HG03442 (cell line): ENCODE results near the gene BCKDHA.
"Not testable (repeated sequence)": the region's sequence is repeated elsewhere in the genome, so short reads cannot be mapped to it uniquely, and the experiment has no call there.

Source experiments
- ATAC-seq: cut with Tn5 transposase; IDR thresholded peaks from one replicate; pipeline ENCODE4 v1.9.1; 2021; ENCODE audit warnings: mild to moderate bottlenecking, moderate library complexity; ENCODE audit not compliant: unreplicated experiment

The BCKDHA gene

DNA sequence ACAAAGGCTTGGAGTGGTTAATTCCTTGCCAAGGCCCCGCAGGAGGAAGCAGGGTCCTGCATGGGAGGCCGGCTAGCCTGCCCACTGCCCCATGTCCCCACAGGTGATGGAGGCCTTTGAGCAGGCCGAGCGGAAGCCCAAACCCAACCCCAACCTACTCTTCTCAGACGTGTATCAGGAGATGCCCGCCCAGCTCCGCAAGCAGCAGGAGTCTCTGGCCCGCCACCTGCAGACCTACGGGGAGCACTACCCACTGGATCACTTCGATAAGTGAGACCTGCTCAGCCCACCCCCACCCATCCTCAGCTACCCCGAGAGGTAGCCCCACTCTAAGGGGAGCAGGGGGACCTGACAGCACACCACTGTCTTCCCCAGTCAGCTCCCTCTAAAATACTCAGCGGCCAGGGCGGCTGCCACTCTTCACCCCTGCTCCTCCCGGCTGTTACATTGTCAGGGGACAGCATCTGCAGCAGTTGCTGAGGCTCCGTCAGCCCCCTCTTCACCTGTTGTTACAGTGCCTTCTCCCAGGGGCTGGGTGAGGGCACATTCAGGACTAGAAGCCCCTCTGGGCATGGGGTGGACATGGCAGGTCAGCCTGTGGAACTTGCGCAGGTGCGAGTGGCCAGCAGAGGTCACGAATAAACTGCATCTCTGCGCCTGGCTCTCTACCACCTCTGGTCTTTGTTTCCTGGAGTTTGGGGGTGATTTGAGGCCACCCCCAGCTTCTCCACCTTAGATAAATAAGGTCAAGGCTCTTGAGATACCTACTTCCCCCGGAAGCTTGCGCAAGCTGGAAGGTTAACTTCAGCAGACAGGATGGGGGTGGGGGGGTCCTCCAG lies 26.9 kb downstream of the BCKDHA start:
- ATAC-seq = no peak

DNA sequence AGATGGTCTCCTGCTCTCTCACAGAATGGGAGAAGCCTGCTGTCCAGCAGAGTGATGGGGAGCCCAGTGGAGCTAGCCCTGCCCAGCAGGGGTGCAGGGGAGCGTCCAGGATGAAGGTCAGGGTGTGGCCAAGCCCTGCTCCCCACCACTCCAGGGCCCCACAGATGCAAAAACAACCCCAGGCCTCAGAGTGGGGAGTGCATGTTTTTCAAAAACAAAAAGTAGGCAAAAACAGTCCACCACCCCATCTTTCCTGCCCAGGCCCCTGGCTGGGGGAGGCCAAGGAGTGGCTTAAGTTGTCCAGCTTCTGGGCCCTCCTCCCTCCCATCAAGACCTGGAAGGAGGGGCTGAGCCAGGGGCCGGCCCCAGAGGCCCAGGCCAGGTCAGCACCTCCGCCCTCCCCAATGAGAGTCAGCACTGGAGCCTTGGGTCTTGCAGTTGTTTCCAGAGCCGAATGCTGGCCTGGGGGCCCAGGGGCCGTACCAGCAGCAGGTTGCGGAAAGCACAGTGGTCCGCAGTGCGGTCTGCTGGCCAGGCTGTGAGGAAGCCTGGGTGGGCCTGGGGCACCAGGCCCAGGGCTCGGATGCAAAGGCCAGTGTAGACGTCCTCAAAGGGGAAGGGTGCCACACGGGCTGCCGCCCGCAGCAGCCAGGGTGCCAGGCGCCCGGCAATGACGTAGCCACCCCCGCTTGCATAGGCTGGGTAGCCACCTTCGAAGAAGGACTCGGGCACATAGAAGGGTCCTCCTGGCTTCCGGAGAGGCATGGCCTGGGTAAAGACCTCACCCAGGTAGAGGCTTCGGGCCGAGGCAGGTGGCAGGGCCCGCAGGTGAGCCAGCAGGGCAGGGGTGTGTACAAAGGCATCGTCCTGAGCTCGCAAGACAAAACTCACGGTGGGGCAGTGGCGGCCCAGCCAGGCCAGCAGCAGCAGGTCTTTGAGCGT lies 27.8 kb downstream of the BCKDHA start:
- ATAC-seq = no peak

DNA sequence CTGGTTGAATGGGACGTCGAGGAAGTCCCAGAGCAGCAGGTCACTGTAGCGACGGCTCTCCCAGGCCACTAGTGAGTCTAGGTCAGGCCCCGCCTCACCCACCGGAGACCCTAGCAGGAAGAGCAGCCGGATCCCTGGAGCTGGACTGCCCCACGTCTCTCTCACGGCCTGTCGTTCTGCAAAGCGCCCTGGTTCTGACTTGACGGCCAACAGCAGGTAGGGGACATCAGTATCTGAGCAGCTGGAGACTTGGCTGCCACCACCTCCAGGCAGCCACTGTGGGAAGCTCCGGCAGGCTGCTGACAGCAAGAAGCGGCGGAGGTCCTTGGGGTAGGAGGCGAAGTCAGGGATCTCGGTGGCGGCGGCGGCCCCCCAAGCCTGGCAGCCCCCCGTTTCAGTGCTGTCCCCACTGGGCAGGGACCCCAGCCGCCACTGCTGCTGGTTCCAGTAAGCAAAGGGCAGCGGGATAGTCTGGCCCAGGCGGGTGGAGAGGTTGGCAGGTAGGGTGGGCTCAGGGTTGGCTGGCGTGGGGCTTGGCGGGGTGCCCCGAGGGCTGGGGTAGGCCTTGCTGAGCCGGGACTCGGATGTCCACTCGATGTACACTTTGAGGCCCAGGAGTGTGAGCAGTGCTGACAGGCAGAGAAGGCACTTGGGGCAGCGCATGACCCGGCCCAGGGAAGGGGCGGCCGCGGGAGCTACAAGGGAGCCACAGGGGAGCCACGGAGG lies 28.7 kb downstream of the BCKDHA start:
- no peak for ATAC-seq

DNA sequence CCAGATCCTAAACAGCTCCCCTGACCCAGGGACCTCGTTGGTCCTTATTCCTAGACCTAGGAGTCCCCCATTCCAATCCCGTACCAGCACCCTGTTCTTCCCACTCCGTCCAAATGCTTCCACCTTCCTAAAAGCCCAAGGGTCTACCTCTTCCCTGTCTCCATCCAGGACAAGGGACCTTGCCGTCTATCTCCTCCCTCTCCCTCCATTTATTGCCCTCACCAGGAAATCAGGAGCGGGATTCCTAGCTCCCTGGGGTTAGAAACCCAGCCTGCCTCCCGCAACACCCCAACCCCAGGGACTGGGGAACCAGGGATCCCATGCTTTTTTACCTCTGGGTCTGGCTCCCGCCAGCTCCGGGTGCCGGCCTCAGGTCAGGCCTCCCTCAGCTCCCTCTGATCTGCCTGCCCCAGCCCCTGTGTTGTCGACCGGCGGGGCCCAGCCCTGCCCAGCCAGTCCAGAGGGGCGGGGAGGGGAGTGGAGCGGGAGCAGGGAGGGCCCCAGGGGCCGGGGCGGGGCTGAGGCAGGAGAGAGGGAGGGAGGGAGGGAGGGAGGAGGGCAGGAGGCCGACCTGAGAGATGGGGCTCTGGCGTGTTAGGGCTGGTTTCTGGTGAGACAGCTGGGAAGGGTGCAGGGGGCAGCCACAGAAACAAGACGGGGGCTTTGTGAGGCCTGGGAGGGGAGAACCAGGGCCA lies 29.5 kb downstream of the BCKDHA start, which contains the start of gene B3GNT8:
B3GNT8 (minus strand) TSS at position 423 of the 695 bp plus-strand sequence. CDS start 596 bp downstream, outside the sequence.
- ATAC-seq = no peak

DNA sequence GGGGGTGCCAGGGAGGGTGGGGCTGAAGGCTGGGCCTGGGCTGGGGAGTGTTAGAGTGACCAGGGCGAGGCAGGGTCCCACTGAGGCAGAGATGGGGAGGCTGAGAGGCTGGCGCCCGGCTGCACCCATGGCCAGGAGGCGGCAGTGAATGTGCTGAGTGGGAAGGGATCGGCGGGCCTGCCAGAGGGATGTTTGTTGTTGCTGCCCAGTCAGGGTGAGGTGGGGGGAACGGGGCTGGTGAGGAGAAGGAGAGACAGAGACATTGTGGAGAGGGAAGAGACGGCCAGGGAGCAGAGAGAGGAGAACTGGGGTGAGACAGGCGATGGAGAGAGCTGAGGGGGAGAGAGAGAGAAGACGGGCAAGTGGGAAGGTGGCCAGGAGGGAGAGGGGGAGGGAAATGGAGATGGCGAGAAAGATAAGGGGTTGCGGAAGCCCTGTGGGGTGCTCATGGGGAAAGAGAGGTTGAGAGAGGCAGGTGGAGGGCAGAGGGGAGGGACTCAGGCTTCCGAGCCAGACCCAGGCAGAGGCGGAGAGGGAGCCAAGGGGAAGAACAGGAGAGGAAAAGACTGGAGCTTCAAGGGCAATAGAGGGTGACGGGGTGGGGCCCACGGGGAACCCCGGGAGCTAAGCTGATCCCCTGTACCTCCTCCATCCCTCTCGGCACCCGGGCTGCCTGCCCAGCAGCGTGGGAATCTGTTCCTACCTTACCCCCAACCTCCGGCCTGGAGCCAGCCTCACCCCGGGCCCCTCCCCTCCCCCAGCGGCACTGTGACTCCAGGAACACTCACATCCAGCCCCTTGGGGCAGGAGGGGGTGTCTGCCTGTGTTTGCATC lies 30.2 kb downstream of the BCKDHA start:
- ATAC-seq = no peak

DNA sequence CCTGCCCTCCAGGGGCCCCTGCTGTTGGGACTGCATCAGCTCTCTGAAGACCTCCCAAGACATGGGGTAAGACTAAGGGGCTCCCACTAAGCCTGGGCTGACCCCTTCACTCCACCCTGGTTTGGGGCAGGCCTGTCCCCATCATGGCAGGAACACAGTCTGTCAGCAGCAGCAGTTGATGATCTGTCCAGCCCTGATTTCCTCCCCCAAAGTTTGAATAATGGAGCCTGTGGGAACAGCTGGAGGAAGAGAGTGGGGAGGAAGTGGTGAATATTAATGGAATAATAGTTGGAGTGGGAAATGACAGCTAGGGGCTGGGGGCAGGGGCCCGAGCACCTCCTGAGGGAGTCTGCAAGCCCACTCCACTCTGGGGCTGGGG lies 30.9 kb downstream of the BCKDHA start:
- ATAC-seq = no peak

DNA sequence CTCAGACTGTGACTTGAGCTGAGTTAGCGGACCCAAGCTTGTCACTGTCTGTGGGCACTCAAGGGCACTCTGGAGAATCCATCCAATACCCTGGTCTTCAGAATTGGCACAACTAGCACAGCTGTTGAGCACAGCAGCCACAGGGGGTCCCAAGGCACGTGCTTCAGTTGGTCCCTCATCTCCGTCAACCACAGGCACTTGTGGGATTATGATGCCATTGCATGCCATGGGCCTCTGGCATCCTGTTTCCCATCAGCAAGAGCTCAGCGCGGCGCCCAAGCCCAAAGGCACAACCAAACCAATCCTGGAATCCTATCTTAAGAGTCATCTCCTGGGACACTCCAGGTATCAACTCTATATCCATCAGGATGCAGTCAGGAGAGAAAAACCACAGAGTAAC lies 33.3 kb downstream of the BCKDHA start:
- ATAC-seq = no peak

DNA sequence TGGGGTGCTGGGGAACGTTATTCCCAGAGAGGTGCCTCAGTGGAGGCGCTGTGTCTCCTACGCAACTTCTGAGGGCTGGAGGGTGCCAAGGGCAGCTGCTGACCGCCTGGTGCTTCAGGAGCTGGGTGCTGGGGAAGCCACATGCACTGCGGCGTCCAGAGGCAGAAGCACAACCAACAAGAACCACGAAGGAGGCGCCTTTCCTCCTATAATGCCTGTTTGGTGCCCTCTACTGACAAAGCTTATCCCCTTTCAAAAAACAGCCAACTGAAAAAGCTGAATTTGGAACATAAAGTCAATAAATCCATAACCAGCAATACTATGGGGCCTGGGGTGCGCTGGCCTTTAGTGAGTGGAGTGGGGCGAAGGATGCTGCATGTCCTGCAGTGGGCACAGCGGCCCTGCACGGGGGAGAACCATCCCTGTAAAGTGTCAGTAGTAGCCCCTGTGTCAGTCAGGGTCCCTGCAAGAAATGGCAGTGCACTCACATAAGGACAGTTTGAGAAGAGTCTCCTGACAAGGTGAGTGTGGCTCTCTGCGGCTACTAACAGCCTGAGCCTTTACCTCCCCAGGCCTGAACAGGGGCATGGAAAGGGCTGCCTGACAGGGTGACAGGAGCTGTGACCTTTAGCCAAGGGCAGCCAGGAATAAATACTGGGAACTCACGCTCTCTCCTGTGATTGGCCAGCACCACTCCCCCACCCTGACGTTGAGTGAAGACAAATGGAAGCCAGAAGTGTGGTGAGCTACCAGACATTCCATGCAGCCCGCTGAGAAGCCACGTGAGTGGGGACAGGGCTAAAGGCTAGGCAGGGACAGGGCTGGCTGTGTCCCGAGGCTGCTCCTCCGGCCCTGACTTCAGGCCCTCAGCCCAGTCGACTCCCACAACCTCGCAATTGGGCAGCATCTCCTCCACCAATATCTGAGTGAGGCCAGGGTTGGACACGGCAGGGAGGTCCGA lies 34.1 kb downstream of the BCKDHA start:
- no peak for ATAC-seq

DNA sequence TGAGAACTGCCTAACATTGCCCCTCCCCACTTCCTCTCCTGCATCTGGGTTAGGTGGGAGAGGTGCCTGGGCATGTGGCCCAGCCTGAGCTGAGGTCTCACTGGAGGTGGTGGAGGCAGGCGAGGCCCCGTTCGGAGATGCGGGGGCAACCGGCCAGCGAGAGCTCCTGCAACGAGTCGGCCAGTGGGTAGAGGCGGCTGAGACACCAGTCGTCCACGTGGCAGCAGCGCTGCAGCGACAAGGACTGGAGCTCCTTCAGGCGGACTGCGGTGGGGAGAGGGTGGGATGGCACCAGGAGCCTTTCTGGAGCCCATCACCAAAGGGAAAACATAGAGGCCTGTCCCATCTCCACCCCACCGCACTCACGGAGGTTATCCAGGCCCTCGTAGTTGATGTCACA lies 35.6 kb downstream of the BCKDHA start:
- ATAC-seq = no peak

DNA sequence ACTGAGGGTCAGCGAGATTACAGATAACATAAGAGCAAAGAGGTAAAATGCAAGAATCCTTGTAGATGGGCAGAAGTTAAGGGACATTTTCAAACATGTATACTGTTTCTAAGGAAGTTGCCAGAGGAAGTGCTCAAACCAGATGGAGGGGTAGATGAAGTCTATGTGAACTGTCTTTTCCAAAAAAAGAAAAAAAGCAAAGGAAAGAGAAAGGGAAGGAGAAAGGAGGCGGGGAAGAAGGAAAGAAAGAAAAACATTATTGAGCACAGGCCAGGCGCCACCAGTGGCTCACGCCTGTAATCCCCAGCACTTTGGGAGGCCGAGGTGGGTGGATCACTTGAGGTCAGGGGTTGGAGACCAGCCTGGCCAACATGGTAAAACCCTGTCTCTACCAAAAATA lies 36.8 kb downstream of the BCKDHA start:
- ATAC-seq = no peak

DNA sequence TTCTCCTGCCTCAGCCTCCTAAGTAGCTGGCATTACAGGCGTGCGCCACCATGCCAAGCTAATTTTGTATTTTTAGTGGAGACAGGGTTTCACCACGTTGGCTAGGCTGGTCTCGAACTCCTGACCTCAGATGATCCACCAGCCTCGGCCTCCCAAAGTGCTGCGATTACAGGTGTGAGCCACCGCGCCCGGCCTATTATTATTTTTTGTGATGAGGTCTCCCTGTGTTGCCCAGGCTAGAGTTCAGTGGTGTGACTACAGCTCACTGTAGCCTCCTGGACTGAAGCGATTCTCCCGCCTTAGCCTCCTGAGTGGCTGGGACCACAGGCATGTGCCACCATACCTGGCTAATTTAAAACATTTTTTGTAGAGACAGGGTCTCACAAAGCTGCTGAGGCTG lies 37.8 kb downstream of the BCKDHA start:
- ATAC-seq = not testable (repeated sequence)

DNA sequence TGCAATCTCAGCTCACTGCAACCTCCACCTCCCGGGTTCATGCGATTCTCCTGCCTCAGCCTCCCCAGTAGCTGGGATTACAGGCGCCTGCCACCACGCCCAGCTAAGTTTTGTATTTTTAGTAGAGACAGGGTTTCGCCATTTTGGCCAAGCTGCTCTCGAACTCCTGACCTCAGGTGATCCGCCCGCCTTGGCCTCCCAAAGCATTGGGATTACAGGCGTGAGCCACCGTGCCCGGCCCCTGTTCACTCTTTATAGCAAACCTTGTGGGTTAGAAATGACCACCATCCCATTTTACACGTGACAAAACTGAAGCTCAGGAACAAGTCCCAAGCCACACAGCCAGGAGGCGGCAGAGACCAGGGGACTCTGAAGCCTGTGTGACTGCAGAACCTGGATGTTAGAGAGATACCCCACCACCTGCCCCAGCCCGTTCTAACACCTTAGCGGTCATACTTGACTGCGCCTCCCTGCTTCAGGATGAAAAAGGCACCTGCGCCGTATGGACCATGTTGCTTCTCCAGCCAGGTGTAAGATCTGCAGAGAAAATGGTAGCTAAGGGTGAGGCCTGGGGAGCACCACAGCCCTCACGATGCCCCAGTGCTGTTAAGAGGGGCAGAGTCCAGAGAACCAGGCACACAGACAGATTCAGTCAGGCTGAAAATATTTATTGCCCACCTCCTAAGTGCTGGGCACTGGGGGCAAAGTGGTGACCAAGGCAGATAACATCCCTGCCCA lies 38.5 kb downstream of the BCKDHA start:
- no peak for ATAC-seq

DNA sequence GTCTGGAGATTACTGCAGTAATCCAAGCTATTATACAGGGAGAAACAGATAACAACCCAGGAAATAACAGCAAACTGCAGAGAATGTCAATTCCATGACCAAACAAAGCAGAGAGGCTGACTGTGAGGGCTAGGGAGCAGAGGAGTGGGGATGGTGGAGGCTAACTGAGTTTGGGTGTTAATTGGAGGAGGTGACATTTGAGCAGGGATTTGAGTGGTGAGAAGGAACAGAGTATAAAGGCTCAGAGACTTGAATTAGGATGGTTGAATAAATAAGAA lies 39.0 kb downstream of the BCKDHA start:
- no peak for ATAC-seq

DNA sequence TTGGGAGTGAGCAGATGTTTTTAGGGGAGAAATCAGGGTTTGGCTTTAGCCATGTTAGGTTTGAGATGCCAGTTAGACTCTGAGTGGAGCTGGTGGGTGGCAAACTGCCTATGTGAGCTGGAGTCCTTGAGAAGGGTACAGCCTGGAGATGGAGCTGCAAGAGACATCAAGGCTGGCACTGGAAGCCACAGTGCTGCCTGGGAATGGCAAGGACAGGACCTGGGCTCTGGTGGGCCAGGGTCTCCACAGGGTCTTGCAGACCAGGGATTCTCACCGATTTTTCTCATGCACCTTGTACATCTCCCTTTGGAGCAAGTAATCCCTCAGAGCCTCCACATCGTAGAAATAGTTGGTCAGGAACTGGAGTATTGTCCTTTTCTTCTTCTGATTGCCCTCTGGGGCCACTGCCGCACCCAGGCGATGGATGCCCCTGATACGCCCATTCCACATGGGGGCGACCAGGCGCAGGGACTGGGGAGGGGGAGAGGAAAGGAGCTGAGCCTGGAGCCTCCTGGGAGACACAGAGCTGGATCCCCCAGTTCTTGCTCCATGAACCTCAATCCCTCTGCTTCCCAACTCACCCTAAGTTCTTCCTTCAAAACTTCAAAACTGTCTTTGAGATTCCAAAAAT lies 40.4 kb downstream of the BCKDHA start:
- no peak for ATAC-seq

DNA sequence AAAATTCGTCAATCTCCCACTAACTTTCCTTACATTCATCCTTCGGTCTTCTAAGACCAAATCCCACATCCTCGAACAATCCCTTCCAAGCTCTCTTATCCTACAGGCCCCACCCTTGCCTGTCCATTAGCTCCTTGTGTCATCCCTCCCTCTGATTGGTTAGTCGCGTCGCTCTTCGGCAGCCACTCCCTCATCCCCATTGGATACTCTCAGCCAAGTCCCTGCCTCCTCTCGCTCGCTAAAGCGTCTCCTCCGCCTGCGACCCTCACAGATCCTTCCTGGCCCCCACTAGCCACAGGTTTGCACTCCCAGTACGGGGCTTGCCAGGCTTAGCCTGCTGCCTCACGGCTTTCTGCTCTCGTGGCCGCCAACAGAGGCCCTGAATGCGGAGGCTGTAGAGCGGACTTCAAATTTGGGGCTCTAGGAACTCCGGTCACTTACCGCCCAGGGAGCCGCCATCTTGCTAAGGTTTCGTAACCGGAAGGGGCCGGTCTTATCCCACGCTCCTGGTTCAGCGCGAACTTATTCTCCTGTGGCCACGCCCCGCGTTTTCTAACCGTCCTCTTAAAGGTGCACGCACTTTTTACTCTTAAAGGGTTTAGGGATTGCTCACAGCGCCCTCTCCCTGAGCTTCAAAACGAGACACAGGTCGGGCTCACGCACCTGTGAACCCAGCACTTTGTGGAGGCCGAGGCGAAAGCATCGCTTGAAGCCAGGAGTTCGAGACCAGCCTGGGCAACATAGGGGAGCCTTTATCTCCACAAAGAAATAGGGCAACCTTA lies 42.0 kb downstream of the BCKDHA start, which contains the start of gene DMAC2:
DMAC2 (minus strand) TSS at position 472 of the 782 bp plus-strand sequence; CDS start at position 459, 13 bp downstream.
- ATAC-seq = peak; percentile 92

DNA sequence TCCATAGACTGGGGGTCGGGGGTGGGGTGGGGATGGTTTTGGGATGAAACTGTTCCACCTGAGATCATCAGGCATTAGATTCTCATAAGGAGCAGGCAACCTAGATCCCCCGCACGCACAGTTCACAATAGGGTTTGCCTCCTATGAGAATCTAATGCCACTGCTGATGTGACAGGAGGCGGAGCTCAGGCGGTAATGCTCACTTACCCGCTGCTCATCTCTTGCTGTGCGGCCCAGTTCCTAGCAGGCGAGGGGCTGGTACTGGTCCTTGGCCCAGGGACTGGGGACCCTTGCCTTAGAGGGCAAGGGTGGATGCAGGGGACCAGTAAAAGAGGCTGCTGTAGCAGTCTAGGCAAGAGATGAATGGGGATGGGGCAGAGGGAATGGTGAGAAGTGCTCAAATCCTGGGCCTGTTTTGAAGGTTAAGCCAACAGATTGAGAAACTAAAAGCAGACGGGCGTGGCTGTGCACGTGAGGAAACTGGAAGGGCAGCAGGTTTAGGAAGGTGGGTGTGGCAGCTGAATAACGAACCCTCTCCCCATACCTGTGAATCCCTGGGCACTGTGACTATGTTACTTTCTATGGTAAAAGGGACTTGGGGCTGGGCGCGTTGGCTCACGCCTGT lies 43.8 kb downstream of the BCKDHA start:
- ATAC-seq = no peak
